WTC11 (cell line): ENCODE data around the gene RABAC1. TPM values are rescaled to one million over a fixed set of nuclear protein-coding genes. Genes with fewer than 3 reads are reported as not detected.

Source experiments
- ATAC-seq: fragments of 200-7000 bp; cut with Tn5 transposase; 2 replicates; pipeline ENCODE4 v1.10.0; 2021; ENCODE audit warnings: mild to moderate bottlenecking, moderate library complexity
- Bru-seq: library from RNA; stranded (reverse); fragments of 400-500 nt; gene quantifications from one replicate; lab custom pipeline; 2021; lab: Mats Ljungman, UMichigan
- CTCF ChIA-PET: fragments of 300-600 bp; sonication (Branson Sonifier 250); formaldehyde crosslinking; loops from one replicate; lab custom pipeline; 2021; ENCODE audit warnings: antibody characterized with exemption; lab: Charles Lee
- POLR2A ChIA-PET: fragments of 350-600 bp; sonication (Branson Sonifier 250); formaldehyde crosslinking; loops from one replicate; lab custom pipeline; 2021; ENCODE audit warnings: antibody characterized with exemption; lab: Charles Lee
- DNase-seq: peaks from one replicate; pipeline ENCODE4 v3.0.0; 2021; ENCODE audit warnings: low spot score
- H3K27ac Mint-ChIP-seq: 2 replicates; pipeline ENCODE4 v1.8.0; 2021; ENCODE audit warnings: mixed read lengths
- H3K27me3 Mint-ChIP-seq: 2 replicates; pipeline ENCODE4 v1.8.0; 2021; ENCODE audit warnings: low read depth, mild to moderate bottlenecking, moderate library complexity, mixed read lengths
- H3K36me3 Mint-ChIP-seq: 2 replicates; pipeline ENCODE4 v1.8.0; 2021; ENCODE audit warnings: mixed read lengths
- H3K4me1 Mint-ChIP-seq: 2 replicates; pipeline ENCODE4 v1.8.0; 2022; ENCODE audit warnings: mixed read lengths
- H3K4me3 Mint-ChIP-seq: 2 replicates; pipeline ENCODE4 v1.8.0; 2021; ENCODE audit warnings: mild to moderate bottlenecking, moderate library complexity, mixed read lengths
- H3K9me3 Mint-ChIP-seq: 2 replicates; pipeline ENCODE4 v1.8.0; 2021; ENCODE audit warnings: mixed read lengths
- CREM ChIP-seq: sonication (generic); formaldehyde crosslinking; IDR thresholded peaks from 2 replicates; pipeline ENCODE4 v1.8.1; 2022; ENCODE audit warnings: mild to moderate bottlenecking, missing genetic modification reagents, moderate library complexity
- ELF4 ChIP-seq: sonication (generic); formaldehyde crosslinking; IDR thresholded peaks from 2 replicates; pipeline ENCODE4 v1.8.1; 2022; ENCODE audit warnings: low read depth, mild to moderate bottlenecking, moderate library complexity, missing genetic modification reagents
- FOXJ3 ChIP-seq: sonication (generic); formaldehyde crosslinking; IDR thresholded peaks from 2 replicates; pipeline ENCODE4 v1.9.0; 2021; ENCODE audit warnings: missing genetic modification reagents, mild to moderate bottlenecking, borderline replicate concordance
- FOXK1 ChIP-seq: sonication (generic); formaldehyde crosslinking; IDR thresholded peaks from 2 replicates; pipeline ENCODE4 v1.8.0; 2022; ENCODE audit warnings: mild to moderate bottlenecking, moderate library complexity, missing genetic modification reagents
- FOXP1 ChIP-seq: sonication (generic); formaldehyde crosslinking; IDR thresholded peaks from 2 replicates; pipeline ENCODE4 v1.8.0; 2022; ENCODE audit warnings: missing genetic modification reagents, mild to moderate bottlenecking, moderate library complexity, borderline replicate concordance
- GTF2I ChIP-seq: fragments of 250-450 bp; sonication (Bioruptor Pico); conservative IDR thresholded peaks from 2 replicates; pipeline ENCODE4 v1.4.0; 2021; ENCODE audit warnings: mild to moderate bottlenecking
- MYBL2 ChIP-seq: sonication (generic); formaldehyde crosslinking; IDR thresholded peaks from 2 replicates; pipeline ENCODE4 v1.8.1; 2023; ENCODE audit warnings: mild to moderate bottlenecking, moderate library complexity, missing genetic modification reagents
- SP1 ChIP-seq: sonication (generic); formaldehyde crosslinking; conservative IDR thresholded peaks from 2 replicates; pipeline ENCODE4 v1.8.1; 2022; ENCODE audit warnings: missing genetic modification reagents
- TEAD1 ChIP-seq: sonication (generic); formaldehyde crosslinking; IDR thresholded peaks from 2 replicates; pipeline ENCODE4 v1.8.0; 2022; ENCODE audit warnings: mild to moderate bottlenecking, missing genetic modification reagents
- ZNF121 ChIP-seq: sonication (generic); formaldehyde crosslinking; IDR thresholded peaks from 2 replicates; pipeline ENCODE4 v1.8.0; 2023; ENCODE audit warnings: missing genetic modification reagents
- long read RNA-seq, 3 experiments: library from RNA in 1 of 3; library from capped mRNA in 1 of 3; library from polyadenylated mRNA in 1 of 3; unstranded in 2 of 3; stranded (forward) in 1 of 3; transcript quantifications; one replicate each; pipeline ENCODE4 v2.0.0, GENCODE V29; 2021
- total RNA-seq: library from RNA; stranded (reverse); gene quantifications from 3 replicates; pipeline ENCODE4 v1.2.3, GENCODE V29; 2021
- TF ChIP-seq, protein P1 (sequence below): sonication (generic); formaldehyde crosslinking; IDR thresholded peaks from 2 replicates; pipeline ENCODE4 v1.8.1; 2022; ENCODE audit warnings: mild to moderate bottlenecking, missing genetic modification reagents, moderate library complexity, borderline replicate concordance
- TF ChIP-seq, protein P2 (sequence below): sonication (generic); formaldehyde crosslinking; IDR thresholded peaks from 2 replicates; pipeline ENCODE4 v1.8.0; 2022; ENCODE audit warnings: mild to moderate bottlenecking, missing genetic modification reagents
- TF ChIP-seq, protein P3 (sequence below): sonication (generic); formaldehyde crosslinking; IDR thresholded peaks from 2 replicates; pipeline ENCODE4 v1.8.0; 2022; ENCODE audit warnings: mild to moderate bottlenecking, missing genetic modification reagents
- TF ChIP-seq, protein P4 (sequence below): sonication (generic); formaldehyde crosslinking; IDR thresholded peaks from 2 replicates; pipeline ENCODE4 v1.8.1; 2023; ENCODE audit warnings: mild to moderate bottlenecking, missing genetic modification reagents, moderate library complexity
- TF ChIP-seq, protein P5 (sequence below): sonication (generic); formaldehyde crosslinking; conservative IDR thresholded peaks from 2 replicates; pipeline ENCODE4 v1.8.1; 2023; ENCODE audit warnings: mild to moderate bottlenecking, low read depth, missing genetic modification reagents, moderate library complexity
- TF ChIP-seq, protein P6 (sequence below): sonication (generic); formaldehyde crosslinking; IDR thresholded peaks from 2 replicates; pipeline ENCODE4 v1.8.1; 2022; ENCODE audit warnings: mild to moderate bottlenecking, moderate library complexity, missing genetic modification reagents

The RABAC1 gene, protein sequence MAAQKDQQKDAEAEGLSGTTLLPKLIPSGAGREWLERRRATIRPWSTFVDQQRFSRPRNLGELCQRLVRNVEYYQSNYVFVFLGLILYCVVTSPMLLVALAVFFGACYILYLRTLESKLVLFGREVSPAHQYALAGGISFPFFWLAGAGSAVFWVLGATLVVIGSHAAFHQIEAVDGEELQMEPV
- total RNA-seq (159 to 184 TPM (median 159 TPM) in 3 replicates), Bru-seq, nascent RNA (percentile 72 among the genes with signal in this experiment)
- long read RNA-seq, experiment 1, transcript RABAC1-201 (5 exons, 821 nt), result major isoform, 160 of 184 reads
- long read RNA-seq, experiment 1, partial matches to known transcripts, result 4 of 184 reads
- long read RNA-seq, experiment 1, other reads (novel, unspliced or antisense), result 13 of 184 reads
- long read RNA-seq, experiment 2, transcript RABAC1-201 (5 exons, 821 nt), result major isoform, 129 of 188 reads
- long read RNA-seq, experiment 2, partial matches to known transcripts, result 13 of 188 reads
- long read RNA-seq, experiment 2, other reads (novel, unspliced or antisense), result 43 of 188 reads
- long read RNA-seq, experiment 3, transcript RABAC1-201 (5 exons, 821 nt), result major isoform, 95 of 109 reads
- long read RNA-seq, experiment 3, partial matches to known transcripts, result 3 of 109 reads
- long read RNA-seq, experiment 3, other reads (novel, unspliced or antisense), result 8 of 109 reads

DNA sequence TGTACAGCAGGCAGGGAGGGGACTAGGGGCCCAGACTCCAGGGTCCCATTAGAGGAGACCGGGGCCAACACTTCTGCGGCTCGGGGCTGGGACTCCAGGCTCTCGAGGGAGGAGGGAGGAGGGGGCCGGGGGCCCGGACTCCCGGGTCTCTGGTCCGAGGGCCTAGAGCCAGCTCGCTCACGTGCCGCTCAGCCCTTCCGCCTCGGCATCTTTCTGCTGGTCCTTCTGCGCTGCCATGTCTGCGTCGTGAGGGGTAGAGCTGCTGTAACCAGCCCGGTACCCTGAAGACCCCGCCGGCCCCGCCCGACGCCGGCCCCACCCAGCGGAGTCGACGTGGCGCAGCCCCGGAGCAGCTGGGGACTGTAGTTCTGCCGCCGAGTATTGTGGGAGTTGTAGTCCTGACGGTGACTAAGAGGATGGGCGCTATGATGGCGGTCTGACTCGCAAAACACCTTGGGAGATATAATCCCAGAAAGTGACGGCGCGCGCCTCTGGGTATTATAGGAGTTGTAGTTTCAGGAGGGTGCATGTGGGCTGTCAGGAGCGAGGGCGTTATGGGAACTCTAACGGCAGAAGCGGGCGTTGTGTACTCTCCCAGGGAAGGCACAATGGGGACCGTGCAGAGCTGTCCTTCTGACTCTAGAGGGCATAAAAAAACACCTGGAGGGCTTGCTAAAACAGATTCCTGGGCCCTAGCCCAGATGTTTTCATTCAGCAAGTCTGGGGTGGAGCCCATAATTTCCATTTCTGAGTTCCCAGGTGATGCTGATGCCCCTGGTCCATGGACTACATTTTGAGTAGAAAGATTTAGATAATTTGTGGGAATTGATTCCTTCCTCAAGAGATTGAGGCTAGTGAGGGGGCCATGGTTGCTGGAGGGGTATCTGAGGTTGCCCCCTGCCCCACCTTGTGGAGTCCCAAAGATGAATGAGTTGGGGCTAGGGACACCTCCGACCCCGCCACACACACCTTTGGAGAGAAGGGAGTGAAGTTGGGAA lies at the start of gene RABAC1:
RABAC1 (minus strand) TSS at position 266 of the 998 bp plus-strand sequence; CDS start at position 237, 29 bp downstream.
- DNase-seq (peak; percentile 97), ATAC-seq (peak; percentile 85)
- Mint-ChIP-seq H3K9me3 (no peaks in the 10 kb centered on the region), H3K4me3 (peak within 1 kb of the TSS; percentile 78), H3K27ac (peak within 1 kb of the TSS; percentile 98), H3K4me1 (peaks cover 18% of the 10 kb centered on the region), H3K36me3 (no peaks in the 10 kb centered on the region; the same call in 1 of the 2 replicates), H3K27me3 (no peaks in the 10 kb centered on the region)
- CTCF ChIA-PET, result interaction anchor here (0.7 to 5.1 kb wide), 23 partner anchors 9 to 1709 kb away, joined by 3 to 26 read pairs (median 5); partner anchors contain the start of gene RPS19
- POLR2A ChIA-PET, result interaction anchor here (0.5 to 2.1 kb wide), 8 partner anchors 34 to 420 kb away, joined by 3 to 8 read pairs (median 3); partner anchors contain the start of genes ATP1A3 and RPS19
- TF ChIP-seq FOXP1, result no peak
- peak; percentile 48; the same call in 1 of the 2 replicates for TF ChIP-seq TEAD1 (CRISPR knock-in tag)
- TF ChIP-seq, protein P1, sequence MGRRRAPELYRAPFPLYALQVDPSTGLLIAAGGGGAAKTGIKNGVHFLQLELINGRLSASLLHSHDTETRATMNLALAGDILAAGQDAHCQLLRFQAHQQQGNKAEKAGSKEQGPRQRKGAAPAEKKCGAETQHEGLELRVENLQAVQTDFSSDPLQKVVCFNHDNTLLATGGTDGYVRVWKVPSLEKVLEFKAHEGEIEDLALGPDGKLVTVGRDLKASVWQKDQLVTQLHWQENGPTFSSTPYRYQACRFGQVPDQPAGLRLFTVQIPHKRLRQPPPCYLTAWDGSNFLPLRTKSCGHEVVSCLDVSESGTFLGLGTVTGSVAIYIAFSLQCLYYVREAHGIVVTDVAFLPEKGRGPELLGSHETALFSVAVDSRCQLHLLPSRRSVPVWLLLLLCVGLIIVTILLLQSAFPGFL (CRISPR knock-in tag), result no peak
- peak; percentile 74 for TF ChIP-seq CREM
- 0 out of 2 replicates have a peak, but pooled peaks have one; percentile 27 for TF ChIP-seq MYBL2 (CRISPR knock-in tag)
- peak; percentile 82; the same call in 1 of the 2 replicates for TF ChIP-seq GTF2I
- TF ChIP-seq, protein P2, sequence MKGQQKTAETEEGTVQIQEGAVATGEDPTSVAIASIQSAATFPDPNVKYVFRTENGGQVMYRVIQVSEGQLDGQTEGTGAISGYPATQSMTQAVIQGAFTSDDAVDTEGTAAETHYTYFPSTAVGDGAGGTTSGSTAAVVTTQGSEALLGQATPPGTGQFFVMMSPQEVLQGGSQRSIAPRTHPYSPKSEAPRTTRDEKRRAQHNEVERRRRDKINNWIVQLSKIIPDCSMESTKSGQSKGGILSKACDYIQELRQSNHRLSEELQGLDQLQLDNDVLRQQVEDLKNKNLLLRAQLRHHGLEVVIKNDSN (CRISPR knock-in tag), result 0 out of 2 replicates have a peak, but pooled peaks have one; percentile 28
- TF ChIP-seq, protein P3, sequence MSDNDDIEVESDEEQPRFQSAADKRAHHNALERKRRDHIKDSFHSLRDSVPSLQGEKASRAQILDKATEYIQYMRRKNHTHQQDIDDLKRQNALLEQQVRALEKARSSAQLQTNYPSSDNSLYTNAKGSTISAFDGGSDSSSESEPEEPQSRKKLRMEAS (CRISPR knock-in tag), result peak; percentile 46; the same call in 1 of the 2 replicates
- TF ChIP-seq, protein P4, sequence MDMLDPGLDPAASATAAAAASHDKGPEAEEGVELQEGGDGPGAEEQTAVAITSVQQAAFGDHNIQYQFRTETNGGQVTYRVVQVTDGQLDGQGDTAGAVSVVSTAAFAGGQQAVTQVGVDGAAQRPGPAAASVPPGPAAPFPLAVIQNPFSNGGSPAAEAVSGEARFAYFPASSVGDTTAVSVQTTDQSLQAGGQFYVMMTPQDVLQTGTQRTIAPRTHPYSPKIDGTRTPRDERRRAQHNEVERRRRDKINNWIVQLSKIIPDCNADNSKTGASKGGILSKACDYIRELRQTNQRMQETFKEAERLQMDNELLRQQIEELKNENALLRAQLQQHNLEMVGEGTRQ, result peak; percentile 59
- TF ChIP-seq, protein P5, sequence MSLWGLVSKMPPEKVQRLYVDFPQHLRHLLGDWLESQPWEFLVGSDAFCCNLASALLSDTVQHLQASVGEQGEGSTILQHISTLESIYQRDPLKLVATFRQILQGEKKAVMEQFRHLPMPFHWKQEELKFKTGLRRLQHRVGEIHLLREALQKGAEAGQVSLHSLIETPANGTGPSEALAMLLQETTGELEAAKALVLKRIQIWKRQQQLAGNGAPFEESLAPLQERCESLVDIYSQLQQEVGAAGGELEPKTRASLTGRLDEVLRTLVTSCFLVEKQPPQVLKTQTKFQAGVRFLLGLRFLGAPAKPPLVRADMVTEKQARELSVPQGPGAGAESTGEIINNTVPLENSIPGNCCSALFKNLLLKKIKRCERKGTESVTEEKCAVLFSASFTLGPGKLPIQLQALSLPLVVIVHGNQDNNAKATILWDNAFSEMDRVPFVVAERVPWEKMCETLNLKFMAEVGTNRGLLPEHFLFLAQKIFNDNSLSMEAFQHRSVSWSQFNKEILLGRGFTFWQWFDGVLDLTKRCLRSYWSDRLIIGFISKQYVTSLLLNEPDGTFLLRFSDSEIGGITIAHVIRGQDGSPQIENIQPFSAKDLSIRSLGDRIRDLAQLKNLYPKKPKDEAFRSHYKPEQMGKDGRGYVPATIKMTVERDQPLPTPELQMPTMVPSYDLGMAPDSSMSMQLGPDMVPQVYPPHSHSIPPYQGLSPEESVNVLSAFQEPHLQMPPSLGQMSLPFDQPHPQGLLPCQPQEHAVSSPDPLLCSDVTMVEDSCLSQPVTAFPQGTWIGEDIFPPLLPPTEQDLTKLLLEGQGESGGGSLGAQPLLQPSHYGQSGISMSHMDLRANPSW (CRISPR knock-in tag), result no peak
- peak; percentile 79 for TF ChIP-seq FOXK1
- TF ChIP-seq, protein P6, sequence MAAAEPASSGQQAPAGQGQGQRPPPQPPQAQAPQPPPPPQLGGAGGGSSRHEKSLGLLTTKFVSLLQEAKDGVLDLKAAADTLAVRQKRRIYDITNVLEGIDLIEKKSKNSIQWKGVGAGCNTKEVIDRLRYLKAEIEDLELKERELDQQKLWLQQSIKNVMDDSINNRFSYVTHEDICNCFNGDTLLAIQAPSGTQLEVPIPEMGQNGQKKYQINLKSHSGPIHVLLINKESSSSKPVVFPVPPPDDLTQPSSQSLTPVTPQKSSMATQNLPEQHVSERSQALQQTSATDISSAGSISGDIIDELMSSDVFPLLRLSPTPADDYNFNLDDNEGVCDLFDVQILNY (CRISPR knock-in tag), result 0 out of 2 replicates have a peak, but pooled peaks have one; percentile 14
- 0 out of 2 replicates have a peak, but pooled peaks have one; percentile 50 for TF ChIP-seq ELF4 (CRISPR knock-in tag)
- TF ChIP-seq FOXJ3 (CRISPR knock-in tag), result no peak
- peak; percentile 74; the same call in 1 of the 2 replicates for TF ChIP-seq ZNF121 (CRISPR knock-in tag)
- TF ChIP-seq SP1, result peak; percentile 97
